Body of pancreas (tissue), 4 donors: ENCODE measurements around the gene RNF6. TPM values are rescaled to one million over a fixed set of nuclear protein-coding genes. Genes with fewer than 3 reads are reported as not detected.

Experiments
- ATAC-seq: fragments of 150-250 bp; one replicate; pipeline ENCODE4 v1.9.1; 2016
- DNase-seq, 4 donors: peaks; one replicate each; pipeline ENCODE4 v3.0.0-alpha.2; 2019
- H3K27ac ChIP-seq, 4 donors: fragments of 200-600 bp; sonication (generic); 1 replicate in 3 of 4; 2 replicates in 1 of 4; pipeline versions ENCODE4 v1.5.1 to v1.6.1; 2016 to 2019; ENCODE audit warnings: mild to moderate bottlenecking in 1 of 4, mixed read lengths in 1 of 4, moderate library complexity in 1 of 4
- H3K27me3 ChIP-seq, 2 donors: fragments of 200-600 bp; sonication (generic); one replicate each; pipeline ENCODE4 v1.6.0; 2016; ENCODE audit warnings: mild to moderate bottlenecking in 1 of 2
- H3K36me3 ChIP-seq, 2 donors: fragments of 200-600 bp; sonication (generic); replicated peaks in 1 of 2; 2 replicates each; pipeline ENCODE4 v1.5.1; 2016; ENCODE audit warnings: low read depth in 2 of 2; ENCODE audit not compliant: insufficient read depth in 1 of 2
- H3K4me1 ChIP-seq: fragments of 200-600 bp; sonication (generic); one replicate; pipeline ENCODE4 v1.6.0; 2016
- H3K4me3 ChIP-seq, 2 donors: fragments of 200-600 bp; sonication (generic); 1 replicate in 1 of 2; 2 replicates in 1 of 2; pipeline ENCODE4 v1.5.1; 2016 to 2019
- H3K9me3 ChIP-seq, 3 donors: fragments of 200-600 bp; sonication (generic); 1 replicate in 2 of 3; 2 replicates in 1 of 3; pipeline ENCODE4 v1.5.1; 2016
- POLR2A ChIP-seq, 3 donors: fragments of 450-650 bp; IDR thresholded peaks; one replicate each; pipeline ENCODE4 v1.6.1; 2016; ENCODE audit warnings: antibody characterized with exemption in 3 of 3, mild to moderate bottlenecking in 2 of 3
- WGBS, 2 donors: methylation state at CpG; one replicate each; pipeline ENCODE4 v1.1.5; 2017; 5-methylcytosine and 5-hydroxymethylcytosine counted together
- intact Hi-C: fragments of 100-400 bp; cut with DNase I; formaldehyde crosslinking; loops from one replicate; pipeline ENCODE4 v1.15.1; 2023
- total RNA-seq, 2 donors: library from RNA; depleted of rRNA; stranded (reverse); fragments of >200 nt; gene quantifications; one replicate each; pipeline ENCODE4 v1.1.0, GENCODE V29; 2016
- TF ChIP-seq, protein P1 (sequence below), 7 experiments: fragments of 450-650 bp in 4 of 7; fragments of 200-600 bp in 3 of 7; sonication (generic) in 3 of 7; IDR thresholded peaks; one replicate each; pipeline ENCODE4 v1.5.1; 2016 to 2019; ENCODE audit warnings: antibody characterized with exemption in 7 of 7

RNF6 gene
- total RNA-seq, 2 donors from 2014 or later: 6.9 to 13.0 TPM

GRCh38 chr13:26228096-26228495 lies 6.0 kb upstream of the RNF6 start:
- DNase-seq (no peak), ATAC-seq (no peak)
- H3K4me3 ChIP-seq: no peak overlapping the region
- no peak overlapping the region for H3K27ac ChIP-seq
- H3K9me3 ChIP-seq: no peaks in the 10 kb centered on the region
- TF ChIP-seq POLR2A (IDR thresholded peaks at IDR 0.05): no peak
- TF ChIP-seq, protein P1, sequence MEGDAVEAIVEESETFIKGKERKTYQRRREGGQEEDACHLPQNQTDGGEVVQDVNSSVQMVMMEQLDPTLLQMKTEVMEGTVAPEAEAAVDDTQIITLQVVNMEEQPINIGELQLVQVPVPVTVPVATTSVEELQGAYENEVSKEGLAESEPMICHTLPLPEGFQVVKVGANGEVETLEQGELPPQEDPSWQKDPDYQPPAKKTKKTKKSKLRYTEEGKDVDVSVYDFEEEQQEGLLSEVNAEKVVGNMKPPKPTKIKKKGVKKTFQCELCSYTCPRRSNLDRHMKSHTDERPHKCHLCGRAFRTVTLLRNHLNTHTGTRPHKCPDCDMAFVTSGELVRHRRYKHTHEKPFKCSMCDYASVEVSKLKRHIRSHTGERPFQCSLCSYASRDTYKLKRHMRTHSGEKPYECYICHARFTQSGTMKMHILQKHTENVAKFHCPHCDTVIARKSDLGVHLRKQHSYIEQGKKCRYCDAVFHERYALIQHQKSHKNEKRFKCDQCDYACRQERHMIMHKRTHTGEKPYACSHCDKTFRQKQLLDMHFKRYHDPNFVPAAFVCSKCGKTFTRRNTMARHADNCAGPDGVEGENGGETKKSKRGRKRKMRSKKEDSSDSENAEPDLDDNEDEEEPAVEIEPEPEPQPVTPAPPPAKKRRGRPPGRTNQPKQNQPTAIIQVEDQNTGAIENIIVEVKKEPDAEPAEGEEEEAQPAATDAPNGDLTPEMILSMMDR (IDR thresholded peaks at IDR 0.05): no peak
- no peaks in the 10 kb centered on the region for H3K27me3 ChIP-seq
- no peaks in the 10 kb centered on the region for H3K36me3 ChIP-seq
- intact Hi-C loops: no loop called here
- H3K4me1 ChIP-seq: no peaks in the 10 kb centered on the region
- 79 to 90% methylated on average over 2 of the region's 2 CpGs for whole genome bisulfite sequencing, 2 donors

DNA sequence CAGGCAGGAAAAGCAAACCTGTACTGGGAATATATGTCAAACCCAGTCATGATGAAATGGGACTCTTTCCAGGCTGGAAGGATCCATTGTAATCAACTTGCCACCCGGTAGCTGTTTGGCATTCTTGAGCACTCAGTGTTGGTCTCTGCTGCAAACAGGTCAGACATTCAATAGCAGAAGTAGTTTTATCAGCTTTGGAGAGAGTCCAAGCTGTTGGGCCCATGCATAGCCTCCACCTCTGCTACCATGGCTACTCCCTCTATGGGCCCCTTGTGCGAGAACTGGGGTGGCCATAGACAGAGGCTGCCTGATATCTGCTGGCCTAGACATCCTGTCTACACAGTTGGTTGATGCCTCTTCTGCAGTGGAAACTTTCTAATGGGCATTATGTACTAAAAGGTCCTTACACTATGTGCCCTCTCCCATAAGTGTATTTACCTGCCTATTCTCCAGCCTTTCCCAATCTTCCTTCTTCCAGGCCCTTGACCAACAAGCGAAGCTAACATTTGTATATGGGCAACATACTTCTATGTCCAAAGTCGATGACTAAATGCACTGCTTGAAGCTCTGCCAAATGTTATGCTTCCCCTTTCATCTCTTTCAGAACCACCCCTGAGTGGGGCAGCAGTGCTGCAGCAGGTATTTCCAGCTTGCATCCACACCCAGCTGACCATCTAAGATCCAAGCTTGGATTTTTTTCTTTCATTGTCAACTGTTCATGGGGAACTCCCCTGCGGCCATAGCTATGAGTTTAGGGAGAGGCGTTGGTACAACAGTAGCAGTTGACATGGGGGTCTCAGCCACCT lies 5.3 kb upstream of the RNF6 start:
- Histone ChIP-seq H3K27me3 (no peaks in the 10 kb centered on the region), H3K4me1 (peaks cover 5% of the 10 kb centered on the region), H3K36me3 (no peaks in the 10 kb centered on the region), H3K9me3 (no peaks in the 10 kb centered on the region), H3K4me3 (no peak overlapping the region), H3K27ac (no peak overlapping the region)
- WGBS, 2 donors: 67 to 75% methylated on average over 6 of the region's 6 CpGs
- TF ChIP-seq, protein P1 (IDR thresholded peaks at IDR 0.05): no peak
- no peak for ATAC-seq
- intact Hi-C loops: no loop called here
- no peak for DNase-seq

DNA sequence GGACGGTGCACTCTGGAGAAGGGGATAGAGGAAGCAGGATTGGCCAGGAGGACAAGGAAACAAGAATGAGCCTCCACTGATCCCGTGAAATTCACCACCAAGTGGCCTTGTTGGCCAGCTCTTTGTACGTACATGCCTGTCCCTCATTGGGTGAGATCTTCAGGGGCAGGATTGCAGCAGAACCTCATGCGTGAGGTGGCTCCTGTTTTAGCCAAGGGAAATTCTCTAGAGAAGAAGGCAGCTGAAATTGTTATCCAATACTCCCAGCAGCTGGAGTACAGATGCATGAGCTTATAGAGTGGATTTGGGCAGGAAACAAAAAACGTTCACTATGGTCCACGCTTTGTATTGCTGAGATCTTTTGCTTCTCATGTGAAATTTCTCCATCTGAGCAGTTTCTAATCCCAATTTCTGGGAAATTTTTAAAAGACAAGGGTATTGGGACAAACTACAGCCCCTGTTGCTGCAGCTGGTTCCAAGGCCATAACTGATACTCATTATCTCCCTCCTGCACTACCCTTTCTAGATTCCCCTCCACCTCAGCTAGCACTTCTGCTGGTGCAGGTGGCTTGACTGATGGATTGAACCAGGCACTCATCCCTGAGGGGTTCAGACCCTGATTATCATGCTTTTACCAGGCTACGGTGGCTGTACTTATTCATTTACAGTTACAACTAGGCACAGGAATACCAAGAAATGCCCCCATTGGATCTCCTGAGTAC lies 3.9 kb upstream of the RNF6 start:
- Histone ChIP-seq H3K27ac (no peak overlapping the region), H3K36me3 (no peaks in the 10 kb centered on the region), H3K9me3 (no peaks in the 10 kb centered on the region), H3K4me3 (no peak overlapping the region), H3K4me1 (peaks cover 6% of the 10 kb centered on the region), H3K27me3 (no peaks in the 10 kb centered on the region)
- TF ChIP-seq, protein P1 (IDR thresholded peaks at IDR 0.05): no peak
- TF ChIP-seq POLR2A (IDR thresholded peaks at IDR 0.05): no peak
- DNase-seq: no peak
- intact Hi-C loops: no loop called here
- ATAC-seq: no peak
- 72 to 74% methylated on average over 7 of the region's 7 CpGs for WGBS, 2 donors

GRCh38 chr13:26222520-26223046 lies 469 bp upstream of the RNF6 start:
- H3K27ac ChIP-seq: peak overlapping the region; percentile 87 to 99 (median 93)
- H3K27me3 ChIP-seq: no peaks in the 10 kb centered on the region
- H3K36me3 ChIP-seq: peaks cover 0 to 8% of the 10 kb centered on the region in 2 donors
- no peak for TF ChIP-seq POLR2A (IDR thresholded peaks at IDR 0.05)
- TF ChIP-seq, protein P1 (IDR thresholded peaks at IDR 0.05): no peak
- H3K9me3 ChIP-seq: no peaks in the 10 kb centered on the region
- H3K4me1 ChIP-seq: peaks cover 24% of the 10 kb centered on the region
- peak overlapping the region; percentile 64 to 85 for H3K4me3 ChIP-seq
- DNase-seq (no peak), ATAC-seq (peak; percentile 67)
- WGBS, 2 donors: 15 to 18% methylated on average over 16 of the region's 16 CpGs
- intact Hi-C loops: no loop called here
